K562 (cell line): Measurements from ENCODE around the gene PCDHGC4. TPM values are rescaled to one million over a fixed set of nuclear protein-coding genes. Genes with fewer than 3 reads are reported as not detected.

Experiments used
- ATAC-seq: fragments of 200-7000 bp; cut with Tn5 transposase; 3 replicates; pipeline ENCODE4 v1.9.1; 2020; ENCODE audit warnings: moderate library complexity
- BruUV-seq: library from RNA; stranded (reverse); fragments of 400-500 nt; replicated peaks from 2 replicates; lab custom pipeline; 2021; lab: Mats Ljungman, UMichigan
- CTCF ChIA-PET: fragments of 300-600 bp; formaldehyde crosslinking; extraction: SDS; loops from one replicate; lab custom pipeline; 2021; ENCODE audit warnings: low intra/inter-chr PET ratio; lab: Yijun Ruan, JAX
- POLR2A ChIA-PET: fragments of 300-600, 350-650 bp; sonication (Branson Sonifier 250); formaldehyde crosslinking; extraction: SDS; loops from one replicate; lab custom pipeline; 2021; ENCODE audit warnings: antibody characterized with exemption, inconsistent platforms; lab: Yijun Ruan, JAX
- DNase-seq, 4 experiments: peaks; one replicate each; pipeline versions ENCODE4 v3.0.0 to v3.0.0-alpha.2; 2011 to 2018; ENCODE audit warnings: low spot score in 3 of 4, mixed read lengths in 3 of 4; ENCODE audit errors: extremely low read depth in 1 of 4
- FAIRE-seq: peaks from 2 replicates; lab custom pipeline; 2011; peaks lifted over from hg19 to GRCh38; lab: Jason Lieb, UNC
- H2AFZ ChIP-seq: 2 replicates; pipeline ENCODE4 v1.6.0; 2011; ENCODE audit warnings: low read depth, low read length, control low read depth, inconsistent platforms
- H3K27ac ChIP-seq: fragments of 200-600 bp; 3 replicates; pipeline ENCODE4 v1.8.0; 2011; ENCODE audit warnings: low read depth, mild to moderate bottlenecking, control low read depth, inconsistent platforms, low read length, moderate library complexity, mixed read lengths; ENCODE audit errors: extremely low read depth
- H3K27me3 ChIP-seq, 2 experiments: fragments of 300-600 bp in 1 of 2; 2 replicates in 1 of 2; 3 replicates in 1 of 2; pipeline versions ENCODE4 v1.6.0 to v1.8.0; 2011; ENCODE audit warnings: inconsistent platforms in 2 of 2, low read length in 2 of 2, mild to moderate bottlenecking in 1 of 2, mixed read lengths in 1 of 2, moderate library complexity in 1 of 2; ENCODE audit not compliant: control insufficient read depth in 2 of 2, insufficient read depth in 2 of 2
- H3K36me3 ChIP-seq: fragments of 300-600 bp; 3 replicates; pipeline ENCODE4 v1.8.0; 2011; ENCODE audit warnings: mild to moderate bottlenecking, low read length, inconsistent platforms; ENCODE audit not compliant: control insufficient read depth, insufficient read depth
- H3K4me1 ChIP-seq, 2 experiments: fragments of 200-600 bp in 1 of 2; replicated peaks in 1 of 2; 2 replicates in 1 of 2; 3 replicates in 1 of 2; pipeline versions ENCODE4 v1.5.1 to v1.8.0; 2011; ENCODE audit warnings: inconsistent platforms in 2 of 2, low read length in 2 of 2, mild to moderate bottlenecking in 1 of 2, mixed read lengths in 1 of 2, moderate library complexity in 1 of 2; ENCODE audit not compliant: control insufficient read depth in 2 of 2, insufficient read depth in 2 of 2
- H3K4me2 ChIP-seq: 2 replicates; pipeline ENCODE4 v1.6.1; 2011; ENCODE audit warnings: low read length, control low read depth, inconsistent platforms, mixed read lengths; ENCODE audit not compliant: insufficient read depth
- H3K4me3 ChIP-seq: fragments of 200-600 bp; sonication (generic), shearing (Covaris generic); 2 replicates; pipeline ENCODE4 v1.5.1; 2016; ENCODE audit warnings: control low read depth, inconsistent platforms
- H3K79me2 ChIP-seq: fragments of 200-600 bp; 3 replicates; pipeline ENCODE4 v1.8.0; 2011; ENCODE audit warnings: low read length, inconsistent platforms; ENCODE audit not compliant: control insufficient read depth, insufficient read depth
- H3K9ac ChIP-seq, 2 experiments: 2 replicates each; pipeline versions ENCODE4 v1.6.0 to v1.6.1; 2011; ENCODE audit warnings: low read depth in 2 of 2, low read length in 2 of 2, control low read depth in 1 of 2, inconsistent platforms in 1 of 2, mild to moderate bottlenecking in 1 of 2, mixed read lengths in 1 of 2; ENCODE audit not compliant: insufficient read depth in 1 of 2
- H3K9me1 ChIP-seq: one replicate; pipeline ENCODE4 v1.6.0; 2011; ENCODE audit warnings: inconsistent platforms, mild to moderate bottlenecking, low read length, moderate library complexity; ENCODE audit not compliant: control insufficient read depth, insufficient read depth
- H3K9me3 ChIP-seq: replicated peaks from 2 replicates; pipeline ENCODE4 v1.5.1; 2011; ENCODE audit warnings: low read depth, low read length, inconsistent platforms; ENCODE audit not compliant: control insufficient read depth, insufficient read depth
- H4K20me1 ChIP-seq: replicated peaks from 2 replicates; pipeline ENCODE4 v1.6.1; 2011; ENCODE audit warnings: low read length, inconsistent platforms, mixed read lengths; ENCODE audit not compliant: control insufficient read depth, insufficient read depth
- EGR1 ChIP-seq: fragments of 450-650 bp; conservative IDR thresholded peaks from 2 replicates; pipeline ENCODE4 v1.6.1; 2017; ENCODE audit warnings: mild to moderate bottlenecking
- TAL1 ChIP-seq: fragments of 450-650 bp; IDR thresholded peaks from 2 replicates; pipeline ENCODE4 v1.6.1; 2016; ENCODE audit warnings: mild to moderate bottlenecking
- ZNF175 ChIP-seq: fragments of 200-800 bp; sonication (Bioruptor generic); IDR thresholded peaks from 2 replicates; pipeline ENCODE4 v1.6.1; 2016; ENCODE audit warnings: low read depth, mild to moderate bottlenecking, missing genetic modification characterization, missing compliant biosample characterization
- WGBS: fragments of 100-300 bp; shearing (Covaris generic); methylation state at CpG from one replicate; pipeline ENCODE4 v1.1.6; 2016; ENCODE audit warnings: low coverage, mixed read lengths; ENCODE audit not compliant: insufficient coverage; ENCODE audit errors: missing lambda C conversion rate; 5-methylcytosine and 5-hydroxymethylcytosine counted together
- in situ Hi-C: fragments of 300-500 bp; cut with MboI; formaldehyde crosslinking; loops from 4 replicates; pipeline ENCODE4 v1.15.0; 2018; ENCODE audit warnings: inconsistent platforms, mixed read lengths
- intact Hi-C: fragments of 100-400 bp; cut with micrococcal nuclease; formaldehyde crosslinking; loops from 2 replicates; pipeline ENCODE4 v1.14.2; 2022
- polyA plus RNA-seq, 8 experiments: library from polyadenylated mRNA; depleted of rRNA in 4 of 8; stranded (reverse) in 5 of 8; unstranded in 3 of 8; fragments of >200 nt; fragmentation: Nextera tagmentation in 2 of 8; fragmentation: Illumina TruSeq in 1 of 8; extraction: Ambion mirVana in 2 of 8; extraction: Trizol in 1 of 8; gene quantifications; 2 replicates each; pipeline versions ENCODE4 v1.2.1 to v1.2.3, GENCODE V29; 2011 to 2014; ENCODE audit warnings: inconsistent platforms in 1 of 8, missing spikeins in 1 of 8
- total RNA-seq, 7 experiments: library from RNA; depleted of rRNA in 6 of 7; stranded (reverse); fragments of >200 nt in 6 of 7; fragmentation: Illumina TruSeq in 2 of 7; extraction: Trizol in 2 of 7; gene quantifications; 2 replicates each; pipeline versions ENCODE4 v1.2.1 to v1.2.3, GENCODE V29; 2011 to 2021; ENCODE audit warnings: low replicate concordance in 1 of 7

PCDHGC4 gene
- total and polyA plus RNA-seq, 9 of the 15 experiments (the other 6 are each of a cell fraction or from before 2014, with no cell fraction given): 0.05 TPM; not detected in 8

DNA sequence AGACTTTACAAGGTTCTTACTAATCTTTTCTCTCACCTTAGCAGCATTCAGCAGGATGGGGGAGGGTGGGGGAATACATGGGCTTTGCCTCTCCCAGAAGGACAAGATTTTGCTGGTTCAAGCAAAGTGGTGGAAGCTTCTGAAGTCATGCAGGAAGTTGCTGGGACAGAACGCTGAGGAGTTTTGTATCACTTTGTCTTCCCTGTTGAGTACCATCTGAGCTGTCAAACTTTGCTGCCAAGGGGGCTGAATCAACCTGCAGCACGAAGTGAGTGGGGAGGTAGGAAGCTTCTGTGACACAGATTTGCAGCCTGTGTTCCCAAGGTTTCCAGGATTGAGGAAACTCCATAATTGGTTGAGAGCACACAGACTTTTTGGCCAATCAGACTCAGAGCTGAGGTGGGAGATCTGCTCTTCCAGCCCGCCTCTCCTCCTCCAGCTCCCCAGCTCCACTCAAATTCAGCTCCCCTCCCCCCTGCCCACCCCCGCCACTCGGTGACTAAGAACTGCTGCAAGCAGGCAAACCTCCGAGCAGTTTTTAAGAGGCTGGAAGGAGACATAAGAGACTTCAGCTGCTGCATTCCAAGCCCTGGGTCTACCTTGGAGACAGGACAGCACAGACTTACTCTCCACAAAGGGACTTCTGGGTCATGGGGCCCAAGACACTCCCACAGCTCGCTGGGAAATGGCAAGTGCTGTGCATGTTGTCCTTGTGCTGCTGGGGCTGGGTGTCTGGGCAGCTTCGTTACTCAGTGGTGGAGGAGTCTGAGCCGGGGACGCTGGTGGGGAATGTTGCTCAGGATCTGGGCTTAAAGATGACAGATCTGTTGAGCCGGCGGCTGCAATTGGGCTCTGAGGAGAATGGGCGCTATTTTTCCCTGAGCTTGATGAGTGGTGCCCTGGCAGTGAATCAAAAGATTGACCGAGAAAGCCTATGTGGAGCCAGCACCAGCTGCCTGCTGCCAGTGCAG lies 4.0 kb downstream of the PCDHGC4 start, which contains the start of gene PCDHGC5:
Gene PCDHGC5 (plus strand): TSS at position 491 of the 971 bp plus-strand sequence. CDS start 160 bp downstream, at position 651.
- Histone ChIP-seq H3K4me1 (peaks cover 0 to 21% of the 10 kb centered on the region in 2 experiments; a peak in 2 of 5 replicates), H3K79me2 (no peaks in the 10 kb centered on the region), H3K4me3 (no peak within 1 kb of the TSS), H3K27ac (no peak within 1 kb of the TSS), H3K9me3 (no peaks in the 10 kb centered on the region), H4K20me1 (0 out of 2 replicates have a peak, but pooled peaks cover 5% of the 10 kb centered on the region), H3K36me3 (no peaks in the 10 kb centered on the region), H2AFZ (no peak within 1 kb of the TSS), H3K9me1 (no peaks in the 10 kb centered on the region), H3K9ac (no peak within 1 kb of the TSS), H3K4me2 (no peak within 1 kb of the TSS), H3K27me3 (peaks cover 61 to 92% of the 10 kb centered on the region in 2 experiments)
- ATAC-seq: no peak
- DNase-seq: no peak
- FAIRE-seq: no peak
- CTCF ChIA-PET: interaction anchor here (0.6 kb wide), 1 partner anchor 81 kb away, joined by 3 read pairs; no protein-coding TSS in a partner anchor
- 0% methylated on average over 9 of the region's 14 CpGs for WGBS
- POLR2A ChIA-PET: interaction anchor here (1.4 to 1.5 kb wide), 2 partner anchors 27 to 47 kb away, joined by 3 to 5 read pairs; no protein-coding TSS in a partner anchor
- BruUV-seq: no TSS peak
- TF ChIP-seq ZNF175 (CRISPR knock-in tag) (no peak), TAL1 (no peak), EGR1 (peak; percentile 41)
- in situ Hi-C loops: no loop called here
- intact Hi-C loops: no loop called here
